Femur (tissue), 1 donor: ENCODE measurements around the gene MAP2K7.
"Not testable (repeated sequence)": the region's sequence is repeated elsewhere in the genome, so short reads cannot be mapped to it uniquely, and the experiment has no call there.

Experiments used
- DNase-seq: peaks from one replicate; pipeline ENCODE4 v3.0.0-alpha.2; 2017

MAP2K7 gene

DNA sequence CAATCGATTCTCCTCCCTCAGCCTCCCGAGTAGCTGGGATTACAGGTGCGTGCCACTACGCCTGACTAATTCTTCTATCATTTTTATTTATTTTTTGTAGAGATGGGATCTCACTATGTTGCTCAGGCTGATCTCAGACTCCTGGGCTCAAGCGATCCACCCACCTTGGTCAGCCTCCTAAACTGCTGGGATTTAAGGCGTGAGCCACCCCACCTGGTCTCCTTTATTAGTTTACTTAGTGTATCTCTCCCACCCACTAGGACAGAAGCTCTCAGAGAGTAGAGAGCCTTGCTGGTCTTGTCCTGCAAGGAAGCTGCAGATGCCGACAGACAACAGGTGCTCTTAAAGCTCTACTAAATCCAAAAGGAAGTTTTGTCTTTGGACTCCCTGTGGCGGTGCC, 17.9 kb upstream of the MAP2K7 start:
- no peak for DNase-seq

DNA sequence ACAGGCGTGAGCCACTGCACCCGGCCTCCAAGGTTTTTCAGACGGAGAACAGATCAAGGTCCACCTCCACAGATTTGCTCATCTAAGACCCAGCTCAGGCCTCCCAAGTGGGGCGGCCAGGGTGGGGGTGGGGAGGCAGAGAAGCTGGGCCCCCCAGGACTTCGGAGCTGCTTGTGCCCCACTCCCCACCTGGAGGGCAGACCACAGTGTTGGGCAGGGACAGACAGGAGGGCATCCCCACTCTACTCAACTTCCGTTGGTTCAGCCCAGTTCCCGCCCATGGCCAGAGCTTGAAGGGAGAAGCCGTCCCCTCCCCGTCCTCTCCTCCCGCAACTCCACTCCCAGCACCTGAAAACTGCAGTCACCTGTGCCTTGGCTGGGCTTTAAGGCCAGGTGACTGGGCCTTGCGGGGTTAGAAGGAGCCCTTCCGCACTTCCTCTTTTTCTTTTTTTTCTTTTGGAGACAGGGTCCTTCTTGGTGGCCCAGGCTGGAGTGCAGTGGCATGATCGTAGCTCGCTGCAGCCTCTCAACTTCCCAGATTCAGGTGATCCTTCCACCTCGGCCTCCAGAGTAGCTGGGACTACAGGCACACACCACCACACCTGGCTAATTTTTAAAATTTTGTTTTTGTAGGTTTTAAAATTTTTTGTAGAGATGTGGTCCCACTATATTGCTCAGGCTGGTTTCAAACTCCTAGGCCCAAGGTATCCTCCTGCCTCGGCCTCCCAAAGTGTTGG, 16.1 kb upstream of the MAP2K7 start:
- no peak for DNase-seq

GRCh38 chr19:7888145-7888825, 15.4 kb upstream of the MAP2K7 start, which contains the start of gene LRRC8E:
LRRC8E (plus strand) TSS chr19:7888510; CDS start chr19:7895604, 7,094 bp downstream.
- peak; percentile 40 for DNase-seq

DNA sequence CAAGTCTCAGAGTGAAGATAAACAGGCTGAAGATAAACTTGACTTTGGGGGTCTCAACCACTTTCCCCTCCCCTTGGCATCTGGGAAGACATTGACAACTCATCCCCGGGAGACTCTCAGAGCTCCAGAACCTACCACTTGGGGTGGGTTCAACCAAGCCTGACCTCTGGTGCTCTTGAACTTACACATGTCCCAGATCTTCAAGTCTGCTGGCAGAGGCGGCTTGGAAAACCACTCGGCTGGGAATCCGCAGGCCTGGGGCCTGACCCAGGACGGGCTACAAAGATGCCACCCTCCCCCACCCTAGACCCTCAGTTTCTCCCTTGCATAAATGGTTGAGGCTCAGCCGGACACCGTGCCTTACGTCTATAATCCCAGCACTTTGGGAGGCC, 14.9 kb upstream of the MAP2K7 start:
- DNase-seq: no peak

- DNase-seq: not testable (repeated sequence)
Measured at GRCh38 chr19:7893362-7894101, 10.1 kb upstream of the MAP2K7 start.

- DNase-seq: no peak
Measured at GRCh38 chr19:7894612-7895309, 8.9 kb upstream of the MAP2K7 start.

GRCh38 chr19:7895565-7895964, 8.1 kb upstream of the MAP2K7 start:
- no peak for DNase-seq

DNA sequence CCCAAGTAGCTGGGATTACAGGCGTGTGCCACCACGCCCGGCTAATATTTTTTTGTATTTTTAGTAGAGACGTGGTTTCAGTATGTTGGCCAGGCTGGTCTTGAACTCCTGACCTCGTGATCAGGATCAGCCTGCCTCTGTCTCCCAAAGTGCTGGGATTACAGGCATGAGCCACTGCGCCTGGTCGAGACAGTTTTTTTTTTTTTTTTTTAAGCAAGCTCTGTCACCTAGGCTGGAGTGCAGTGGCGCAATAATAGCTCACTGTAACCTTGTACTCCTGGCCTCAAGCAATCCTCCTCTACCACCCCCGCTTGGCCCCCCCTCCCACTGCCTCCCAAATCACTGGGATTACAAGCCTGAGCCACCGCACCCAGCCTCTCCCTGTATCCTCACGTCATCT, 6.4 kb upstream of the MAP2K7 start:
- no peak for DNase-seq

- no peak for DNase-seq
Measured at GRCh38 chr19:7898967-7899366, 4.7 kb upstream of the MAP2K7 start.

DNA sequence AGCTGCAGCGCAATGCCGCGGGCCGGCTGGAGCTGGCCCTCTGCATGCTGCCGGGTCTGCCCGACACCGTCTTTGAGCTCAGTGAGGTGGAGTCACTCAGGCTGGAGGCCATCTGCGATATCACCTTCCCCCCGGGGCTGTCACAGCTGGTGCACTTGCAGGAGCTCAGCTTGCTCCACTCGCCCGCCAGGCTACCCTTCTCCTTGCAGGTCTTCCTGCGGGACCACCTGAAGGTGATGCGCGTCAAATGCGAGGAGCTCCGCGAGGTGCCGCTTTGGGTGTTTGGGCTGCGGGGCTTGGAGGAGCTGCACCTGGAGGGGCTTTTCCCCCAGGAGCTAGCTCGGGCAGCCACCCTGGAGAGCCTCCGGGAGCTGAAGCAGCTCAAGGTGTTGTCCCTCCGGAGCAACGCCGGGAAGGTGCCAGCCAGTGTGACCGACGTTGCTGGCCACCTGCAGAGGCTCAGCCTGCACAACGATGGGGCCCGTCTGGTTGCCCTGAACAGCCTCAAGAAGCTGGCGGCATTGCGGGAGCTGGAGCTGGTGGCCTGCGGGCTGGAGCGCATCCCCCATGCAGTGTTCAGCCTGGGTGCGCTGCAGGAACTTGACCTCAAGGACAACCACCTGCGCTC, 3.8 kb upstream of the MAP2K7 start:
- DNase-seq: peak; percentile 16

DNA sequence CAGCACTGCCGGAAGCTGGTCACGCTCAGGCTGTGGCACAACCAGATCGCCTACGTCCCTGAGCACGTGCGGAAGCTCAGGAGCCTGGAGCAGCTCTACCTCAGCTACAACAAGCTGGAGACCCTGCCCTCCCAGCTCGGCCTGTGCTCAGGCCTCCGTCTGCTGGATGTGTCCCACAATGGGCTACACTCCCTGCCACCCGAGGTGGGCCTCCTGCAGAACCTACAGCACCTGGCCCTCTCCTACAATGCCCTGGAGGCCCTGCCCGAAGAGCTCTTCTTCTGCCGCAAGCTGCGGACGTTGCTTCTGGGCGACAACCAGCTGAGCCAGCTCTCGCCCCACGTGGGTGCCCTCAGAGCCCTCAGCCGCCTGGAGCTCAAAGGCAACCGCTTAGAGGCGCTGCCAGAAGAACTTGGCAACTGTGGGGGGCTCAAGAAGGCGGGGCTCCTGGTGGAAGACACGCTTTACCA, 3.2 kb upstream of the MAP2K7 start:
- DNase-seq: no peak

- DNase-seq: peak; percentile 29
Measured at GRCh38 chr19:7900931-7901330, 2.7 kb upstream of the MAP2K7 start.

DNA sequence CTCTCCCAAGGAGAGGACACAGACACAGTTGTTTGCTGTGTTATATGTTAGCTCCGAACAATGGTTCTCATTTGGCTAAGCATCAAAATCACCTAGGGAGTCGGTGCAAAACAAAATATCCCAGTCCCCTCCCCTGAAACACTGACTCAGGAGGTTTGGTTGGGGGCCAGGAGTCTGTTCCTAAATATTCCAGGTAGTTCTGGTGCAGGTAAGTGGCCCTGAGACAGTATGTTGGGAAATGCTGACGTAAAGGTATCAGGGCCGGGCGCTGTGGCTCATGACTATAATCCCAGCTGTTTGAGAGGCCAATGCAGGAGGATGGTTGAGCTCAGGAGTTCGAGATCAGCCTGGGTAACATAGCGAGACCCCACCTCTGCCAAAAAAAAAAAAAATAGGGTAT, 2.3 kb upstream of the MAP2K7 start:
- DNase-seq: no peak

GRCh38 chr19:7902796-7903243, 857 bp upstream of the MAP2K7 start:
- no peak for DNase-seq

DNA sequence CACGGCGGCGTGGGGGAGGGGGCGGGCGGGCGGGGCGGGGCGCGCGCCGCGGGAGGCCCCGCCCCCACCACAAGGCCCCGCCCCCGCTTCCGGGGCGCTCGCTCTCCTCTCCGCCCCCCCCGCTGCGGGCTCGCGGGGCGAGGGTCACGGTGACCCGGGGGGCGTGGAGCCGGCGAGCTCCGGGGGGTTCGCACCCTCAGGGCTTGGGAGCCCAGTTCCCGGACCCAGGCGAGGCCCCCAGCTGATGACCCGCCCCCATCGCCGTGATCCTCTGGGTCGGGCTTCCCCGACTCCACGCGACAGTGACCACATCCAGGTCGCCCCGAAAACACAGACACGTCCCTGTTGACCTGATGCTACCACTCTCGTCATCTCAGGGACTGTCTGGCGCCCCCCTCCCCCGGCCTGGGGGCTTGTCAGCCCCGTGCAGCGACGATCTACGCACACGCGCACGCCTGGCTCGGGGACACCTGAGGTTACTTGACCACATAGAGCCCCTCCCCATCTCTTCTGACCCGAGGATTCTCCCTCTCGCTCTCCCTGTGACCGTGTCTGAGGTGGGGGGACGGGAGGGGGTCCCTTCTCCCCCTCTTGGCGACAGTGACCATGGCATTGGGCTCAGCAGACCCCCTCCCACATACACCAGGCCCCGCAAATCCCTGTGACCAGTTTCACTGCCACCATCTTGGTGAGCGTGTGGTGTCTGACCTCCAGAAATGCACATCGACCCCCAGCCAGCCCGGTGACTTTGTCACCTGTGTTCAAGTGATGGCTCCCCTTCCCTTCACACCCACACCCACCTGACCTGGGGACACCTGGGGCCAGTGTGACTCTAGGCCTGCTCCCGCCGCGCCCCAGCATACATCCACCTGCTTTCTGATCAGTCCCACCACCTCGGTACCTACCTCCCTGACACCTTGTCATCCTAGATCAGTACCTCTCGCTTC, 670 bp downstream of the MAP2K7 start:
- peak; percentile 72 for DNase-seq

GRCh38 chr19:7905268-7905667, 1.6 kb downstream of the MAP2K7 start:
- DNase-seq: peak; percentile 36

- DNase-seq: no peak
Measured at GRCh38 chr19:7905859-7906258, 2.2 kb downstream of the MAP2K7 start.

DNA sequence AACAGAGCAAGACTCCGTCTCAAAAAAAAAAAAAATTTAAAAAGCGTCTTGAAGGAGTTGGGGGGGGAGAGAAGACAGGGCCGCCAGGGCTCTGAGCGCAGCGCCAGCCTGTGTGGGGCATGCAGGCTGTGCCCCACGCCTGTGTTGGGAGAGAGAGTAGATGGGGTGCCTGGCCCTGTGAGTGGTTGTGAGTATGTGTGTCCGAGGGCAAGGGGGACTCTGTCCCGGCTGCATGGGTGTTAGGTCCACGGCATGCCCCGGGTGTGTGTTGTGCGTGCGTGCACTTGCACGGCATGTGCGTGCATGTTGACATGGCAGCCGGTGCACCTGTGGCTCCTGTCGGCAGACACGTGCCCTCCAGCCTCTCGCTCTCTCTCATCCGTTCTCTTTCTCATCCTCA, 3.4 kb downstream of the MAP2K7 start:
- peak; percentile 13 for DNase-seq

GRCh38 chr19:7907544-7907943, 3.9 kb downstream of the MAP2K7 start:
- peak; percentile 14 for DNase-seq

DNA sequence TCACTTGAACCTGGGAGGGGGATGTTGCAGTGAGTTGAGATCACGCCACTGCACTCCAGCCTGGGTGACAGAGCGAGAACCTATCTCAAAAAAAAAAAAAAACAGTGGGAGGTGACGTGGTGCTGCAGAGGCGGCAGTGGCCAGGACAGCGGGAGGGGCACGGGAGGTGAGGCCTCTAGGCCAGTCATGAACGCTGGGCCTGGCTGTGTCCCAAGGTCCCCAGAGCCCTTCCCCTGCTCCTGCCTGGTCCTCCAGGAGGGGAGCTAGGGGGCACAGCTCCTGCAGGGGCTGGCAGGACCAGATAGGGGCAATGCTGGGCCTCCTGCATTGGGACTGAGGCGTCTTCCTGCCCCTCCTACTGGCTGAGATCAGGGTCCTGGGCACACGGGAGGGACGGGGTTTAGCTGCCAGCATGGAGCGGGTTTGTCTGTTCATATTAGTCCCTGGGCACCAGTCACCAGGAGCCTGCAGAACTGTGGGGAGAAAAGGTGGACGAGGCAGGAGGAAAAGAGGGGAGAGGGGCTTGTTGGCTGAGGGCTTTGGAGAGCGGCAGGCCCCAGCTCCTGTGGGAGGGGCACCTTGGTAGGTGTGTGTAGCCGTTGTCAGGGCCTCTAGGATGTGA, 4.5 kb downstream of the MAP2K7 start:
- DNase-seq: no peak
